GM12892 (cell line): ENCODE results near the gene LSAMP.

ENCODE experiments used
- POLR2A ChIP-seq: IDR thresholded peaks from 2 replicates; pipeline ENCODE4 v1.6.1; 2011; ENCODE audit warnings: low read depth, low read length, control low read depth
- POLR2AphosphoS5 ChIP-seq: IDR thresholded peaks from 2 replicates; pipeline ENCODE4 v1.6.1; 2011; ENCODE audit warnings: low read depth, low read length, control low read depth
- TAF1 ChIP-seq: IDR thresholded peaks from 2 replicates; pipeline ENCODE4 v1.6.1; 2011; ENCODE audit warnings: low read depth, mild to moderate bottlenecking, control low read depth, low read length, borderline replicate concordance

DNA sequence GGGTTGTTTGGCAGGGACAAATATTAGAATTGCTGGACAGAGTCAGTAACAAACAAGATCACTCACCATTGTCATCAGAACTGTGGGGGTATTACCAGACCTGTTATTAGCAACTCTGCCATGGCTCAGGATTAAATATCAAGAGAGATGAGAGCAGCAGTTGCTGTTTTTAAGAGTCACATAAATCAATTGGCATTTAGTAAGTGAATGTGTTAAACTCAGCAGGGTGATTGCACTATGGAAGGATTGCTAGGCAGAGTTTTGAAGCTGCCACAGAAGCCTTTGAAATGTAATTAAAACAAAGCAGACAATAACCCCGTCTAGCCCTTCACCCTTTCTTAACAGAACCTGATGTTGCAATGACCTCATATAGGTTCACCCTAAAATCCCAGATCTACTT lies 583.2 kb downstream of the LSAMP start:
- TF ChIP-seq POLR2AphosphoS5 (no peak), POLR2A (no peak), TAF1 (no peak)
